ENCODE data around the gene GOLGA8Q. TPM values are rescaled to one million over a fixed set of nuclear protein-coding genes. Genes with fewer than 3 reads are reported as not detected.
"Not testable (repeated sequence)": the region's sequence is repeated elsewhere in the genome, so short reads cannot be mapped to it uniquely, and the experiment has no call there.

The GOLGA8Q gene, protein sequence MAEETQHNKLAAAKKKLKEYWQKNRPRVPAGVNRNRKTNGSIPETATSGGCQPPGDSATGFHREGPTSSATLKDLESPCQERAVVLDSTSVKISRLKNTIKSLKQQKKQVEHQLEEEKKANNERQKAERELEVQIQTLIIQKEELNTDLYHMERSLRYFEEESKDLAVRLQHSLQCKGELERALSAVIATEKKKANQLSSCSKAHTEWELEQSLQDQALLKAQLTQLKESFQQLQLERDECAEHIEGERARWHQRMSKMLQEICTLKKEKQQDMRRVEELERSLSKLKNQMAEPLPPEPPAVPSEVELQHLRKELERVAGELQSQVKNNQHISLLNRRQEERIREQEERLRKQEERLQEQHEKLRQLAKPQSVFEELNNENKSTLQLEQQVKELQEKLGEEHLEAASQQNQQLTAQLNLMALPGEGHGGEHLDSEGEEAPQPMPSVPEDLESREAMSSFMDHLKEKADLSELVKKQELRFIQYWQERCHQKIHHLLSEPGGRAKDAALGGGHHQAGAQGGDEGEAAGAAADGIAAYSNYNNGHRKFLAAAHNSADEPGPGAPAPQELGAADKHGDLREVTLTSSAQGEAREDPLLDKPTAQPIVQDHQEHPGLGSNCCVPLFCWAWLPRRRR
- total RNA-seq (5.5 TPM), polyA plus RNA-seq (1.2 TPM)

DNA sequence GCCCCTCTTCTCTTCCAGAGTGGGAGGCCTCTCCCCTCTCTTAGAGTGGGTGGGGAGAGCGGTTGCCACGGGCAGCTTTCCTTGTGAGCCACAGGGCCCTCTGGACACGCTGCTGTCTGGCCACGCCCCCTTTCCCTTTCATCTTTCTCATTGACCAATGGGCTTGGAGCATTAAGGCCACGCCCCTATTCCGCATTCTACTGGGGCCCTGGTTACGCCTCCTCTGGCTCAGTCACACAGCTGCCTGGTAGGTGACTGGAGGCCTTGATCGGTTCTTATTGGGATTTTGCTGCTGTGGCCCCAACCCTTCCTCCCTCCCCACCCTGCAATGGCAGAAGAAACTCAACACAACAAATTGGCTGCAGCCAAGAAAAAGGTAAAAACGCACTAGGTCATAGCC is at the start of gene GOLGA8Q:
Gene GOLGA8Q (plus strand): TSS at position 301 of the 400 bp plus-strand sequence. CDS start 28 bp downstream, at position 329.
- not testable (repeated sequence) for H3K27ac ChIP-seq (ENCODE audit: low read depth); DNase-seq (ENCODE audit: extremely low spot score); H3K4me3 ChIP-seq (ENCODE audit: low read depth, low read length); H3K4me1 ChIP-seq (ENCODE audit: insufficient read depth); H3K36me3 ChIP-seq (ENCODE audit: insufficient read depth)
- WGBS: no CpG with 5 or more reads among the region's 9 CpGs

DNA sequence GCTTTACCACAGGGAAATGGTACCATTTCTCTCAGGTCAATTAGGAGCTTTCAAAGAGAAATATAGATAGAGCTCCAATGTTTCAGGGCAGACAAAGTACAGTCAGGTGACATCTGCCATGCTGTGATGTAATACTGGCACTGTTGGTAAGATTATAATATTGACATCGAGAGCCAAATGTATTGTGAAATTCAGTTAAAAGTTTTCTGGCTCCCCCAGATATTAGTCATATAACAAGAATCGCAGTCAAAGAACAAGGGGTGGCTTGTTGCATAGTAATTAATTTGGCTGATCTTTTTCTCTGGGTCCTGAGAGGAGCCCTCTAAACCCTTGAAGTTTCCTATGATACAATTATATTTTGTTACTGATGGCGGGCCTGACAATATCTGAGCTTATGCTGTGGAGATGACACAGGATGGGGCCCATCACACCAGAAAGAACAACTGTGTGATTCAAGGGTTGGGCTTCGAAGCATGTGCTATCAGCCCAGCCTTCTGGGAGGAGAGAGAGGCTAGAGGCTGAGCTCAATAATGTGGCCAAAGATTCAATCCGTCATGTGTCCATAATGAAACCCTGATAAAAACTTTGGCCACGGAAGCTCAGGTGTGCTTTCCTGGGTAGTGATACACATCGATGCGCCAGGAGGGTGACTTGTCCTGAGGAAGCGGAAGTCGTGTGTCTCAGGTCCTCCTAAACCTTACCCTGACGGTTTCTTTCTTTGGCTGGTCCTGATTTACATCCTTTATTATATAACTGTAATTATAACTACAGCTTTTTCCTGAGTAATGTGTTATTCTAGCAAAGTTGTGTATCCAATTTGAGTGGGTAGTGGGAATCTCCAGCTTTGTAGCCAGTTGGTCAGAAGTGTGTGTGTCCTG is 48.7 kb upstream of the GOLGA8Q start:
- WGBS: 95% methylated on average over 6 of the region's 11 CpGs
- H3K27ac ChIP-seq (ENCODE audit: low read depth); H3K36me3 ChIP-seq (ENCODE audit: insufficient read depth); DNase-seq (ENCODE audit: extremely low spot score); H3K4me3 ChIP-seq (ENCODE audit: low read depth, low read length); H3K4me1 ChIP-seq (ENCODE audit: insufficient read depth): not testable (repeated sequence)

DNA sequence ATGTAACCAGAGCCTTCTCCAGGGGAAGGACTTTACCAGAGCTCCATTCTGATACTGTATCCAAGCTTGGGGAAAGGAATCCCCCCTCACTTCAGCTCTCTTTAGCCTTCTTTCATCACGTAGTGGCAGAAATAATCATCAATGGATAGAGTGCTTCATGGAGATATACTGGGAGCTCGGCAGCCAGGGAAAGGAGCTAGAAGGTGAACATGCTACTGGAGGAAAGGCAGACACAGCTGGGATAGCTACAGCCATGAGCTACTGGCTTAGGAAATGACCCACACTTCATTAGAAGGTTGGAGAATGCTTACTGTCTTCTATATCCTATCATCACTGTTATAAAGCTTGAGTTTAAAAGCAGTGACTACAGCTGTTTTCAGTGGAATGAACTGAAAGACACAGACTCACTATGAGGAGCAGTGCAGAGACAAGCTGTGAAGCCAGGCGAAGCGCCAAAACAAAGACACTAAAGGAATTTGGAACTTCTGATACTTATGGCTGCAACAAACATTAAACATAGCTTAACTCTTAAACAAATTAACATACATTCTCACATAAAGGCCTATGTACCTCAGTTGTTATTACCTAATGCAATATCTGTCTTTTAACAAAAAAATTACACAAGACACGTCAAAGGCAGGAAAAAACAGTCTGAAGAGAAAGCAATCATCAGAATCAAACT is 47.5 kb upstream of the GOLGA8Q start:
- not testable (repeated sequence) for H3K27ac ChIP-seq (ENCODE audit: low read depth); DNase-seq (ENCODE audit: extremely low spot score)

DNA sequence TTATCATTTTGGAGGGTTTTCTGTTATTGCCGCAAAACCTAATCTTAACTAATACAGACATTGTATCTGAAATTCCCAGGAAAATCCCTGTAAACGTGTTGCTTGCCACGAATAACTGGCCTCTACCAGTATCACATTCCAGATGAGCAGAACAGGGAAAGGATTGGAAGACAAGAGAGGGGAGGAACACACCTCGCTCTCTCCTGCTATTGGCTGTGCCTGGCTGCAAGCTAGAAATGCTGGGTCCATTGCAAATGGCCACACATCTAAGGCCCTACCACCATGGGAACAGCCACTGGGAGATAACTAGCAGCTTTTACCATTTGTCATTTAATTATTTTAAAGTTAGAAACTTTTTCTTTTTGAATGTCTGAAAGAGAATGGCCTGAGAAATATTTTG is 37.3 kb upstream of the GOLGA8Q start:
- H3K4me1 ChIP-seq (ENCODE audit: insufficient read depth); H3K27ac ChIP-seq (ENCODE audit: low read depth); H3K4me3 ChIP-seq (ENCODE audit: low read depth, low read length); DNase-seq (ENCODE audit: extremely low spot score); H3K36me3 ChIP-seq (ENCODE audit: insufficient read depth): not testable (repeated sequence)
- WGBS: no CpG with 5 or more reads among the region's 4 CpGs

More for the DNA sequence above, 47.5 kb upstream of the GOLGA8Q start:
- H3K4me3 ChIP-seq (ENCODE audit: low read depth, low read length); H3K4me1 ChIP-seq (ENCODE audit: insufficient read depth); H3K36me3 ChIP-seq (ENCODE audit: insufficient read depth): not testable (repeated sequence)
- WGBS: 40% methylated on average over 2 of the region's 5 CpGs

DNA sequence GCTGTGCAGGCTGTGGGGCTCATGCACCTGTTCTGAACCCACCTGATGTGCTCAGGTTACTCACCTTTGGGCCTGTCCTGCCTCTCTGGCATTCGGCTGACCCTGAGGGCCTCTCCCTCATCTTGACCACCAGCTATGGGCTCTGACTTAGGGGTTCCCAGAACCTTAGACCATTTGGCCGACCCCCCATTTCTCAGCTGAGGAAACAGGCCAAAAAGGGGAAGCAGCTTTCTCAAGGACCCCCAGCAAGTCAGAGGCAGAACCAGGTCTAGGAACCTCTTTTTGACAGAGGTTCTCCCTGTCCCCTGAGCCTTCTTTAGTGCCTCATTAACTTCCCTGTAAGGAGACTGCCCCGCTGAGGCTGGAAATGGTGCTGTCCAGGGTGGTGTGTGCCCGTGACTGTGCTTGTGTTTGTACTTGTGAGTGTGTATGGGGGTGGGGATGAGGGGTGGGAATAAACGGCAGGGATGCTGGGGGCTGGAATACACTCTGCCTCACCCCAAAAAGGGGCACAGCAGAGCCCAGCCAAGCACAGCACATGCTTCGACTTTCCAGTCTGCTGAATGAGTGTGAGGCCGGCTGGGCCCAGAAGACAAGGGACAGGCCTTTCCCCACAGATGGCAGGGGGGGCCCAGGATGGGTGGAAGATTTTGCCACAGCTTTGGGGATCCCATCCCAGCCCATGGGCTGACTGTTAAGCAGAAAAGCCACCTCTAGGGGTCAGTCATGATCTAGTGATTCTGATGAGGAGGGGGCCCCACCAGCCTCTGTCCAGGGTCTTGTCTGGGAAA is 28.2 kb upstream of the GOLGA8Q start:
- WGBS: 74% methylated on average over 4 of the region's 7 CpGs
- not testable (repeated sequence) for H3K27ac ChIP-seq (ENCODE audit: low read depth); DNase-seq (ENCODE audit: extremely low spot score)

DNA sequence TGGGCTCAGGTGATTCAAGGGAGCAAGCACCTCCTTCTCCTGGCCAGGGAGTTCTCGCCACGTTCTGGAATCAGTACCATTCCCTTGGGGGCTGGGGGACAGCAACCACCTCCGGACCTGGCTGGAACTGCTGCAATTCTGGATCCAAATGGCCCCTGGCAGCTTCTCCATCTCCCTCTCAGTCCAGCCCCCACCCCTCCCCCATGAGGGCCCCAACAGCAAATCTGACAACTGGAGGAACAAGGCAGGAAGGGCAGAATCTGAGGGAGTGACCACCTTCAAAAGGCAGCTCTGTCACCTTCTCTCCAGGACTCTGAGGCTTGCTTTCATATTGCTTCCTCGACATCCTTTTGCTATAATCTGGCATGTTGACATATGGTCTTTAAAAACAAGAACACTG is 25.9 kb upstream of the GOLGA8Q start:
- no CpG with 5 or more reads among the region's 4 CpGs for WGBS
- H3K4me3 ChIP-seq (ENCODE audit: low read depth, low read length); DNase-seq (ENCODE audit: extremely low spot score); H3K27ac ChIP-seq (ENCODE audit: low read depth); H3K36me3 ChIP-seq (ENCODE audit: insufficient read depth); H3K4me1 ChIP-seq (ENCODE audit: insufficient read depth): not testable (repeated sequence)

More for the DNA sequence above, 28.2 kb upstream of the GOLGA8Q start:
- H3K4me3 ChIP-seq (ENCODE audit: low read depth, low read length); H3K4me1 ChIP-seq (ENCODE audit: insufficient read depth); H3K36me3 ChIP-seq (ENCODE audit: insufficient read depth): not testable (repeated sequence)

DNA sequence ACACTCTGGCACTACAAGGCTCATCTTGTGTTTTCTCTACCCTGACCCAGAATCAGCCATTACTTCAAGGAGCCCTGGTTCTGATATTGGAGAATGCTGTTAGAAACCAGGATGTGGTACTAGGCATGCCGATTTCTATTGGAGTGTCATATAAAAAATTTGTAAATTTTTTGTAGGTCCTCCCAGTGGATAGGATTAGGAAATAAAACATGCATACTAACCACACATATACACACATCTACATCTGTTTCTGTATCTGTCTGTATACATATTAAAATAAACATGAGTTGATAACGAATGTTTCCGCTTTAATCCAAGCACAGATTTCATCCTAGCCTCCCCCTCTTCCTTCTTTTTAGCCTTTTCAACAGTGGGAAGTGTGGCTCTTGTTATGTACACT is 22.8 kb upstream of the GOLGA8Q start:
- not testable (repeated sequence) for H3K27ac ChIP-seq (ENCODE audit: low read depth); H3K4me1 ChIP-seq (ENCODE audit: insufficient read depth); H3K4me3 ChIP-seq (ENCODE audit: low read depth, low read length); H3K36me3 ChIP-seq (ENCODE audit: insufficient read depth); DNase-seq (ENCODE audit: extremely low spot score)
- WGBS: no CpG with 5 or more reads among the region's 3 CpGs

DNA sequence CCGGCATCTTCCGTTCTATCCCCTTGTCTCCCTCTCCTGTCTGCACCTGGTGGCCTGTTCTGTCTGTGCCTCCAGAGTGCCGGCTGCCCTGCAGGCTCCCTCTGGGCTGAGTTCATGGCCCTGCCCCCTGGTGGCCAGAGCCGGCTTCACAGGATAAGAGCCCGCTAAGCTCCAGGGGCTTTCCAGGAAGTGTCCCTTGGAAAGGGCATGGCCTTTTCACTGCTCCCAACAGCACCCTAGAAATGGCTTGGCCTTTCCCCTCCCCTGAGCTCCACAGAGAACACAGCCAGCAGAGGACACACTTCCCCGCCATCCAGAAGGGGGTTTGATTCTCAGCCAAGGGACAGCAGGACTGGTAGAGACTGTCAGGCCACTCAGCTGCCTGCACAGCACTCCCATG is 15.1 kb downstream of the GOLGA8Q start:
- not testable (repeated sequence) for DNase-seq (ENCODE audit: extremely low spot score); H3K4me1 ChIP-seq (ENCODE audit: insufficient read depth); H3K27ac ChIP-seq (ENCODE audit: low read depth); H3K36me3 ChIP-seq (ENCODE audit: insufficient read depth); H3K4me3 ChIP-seq (ENCODE audit: low read depth, low read length)
- no CpG with 5 or more reads among the region's 6 CpGs for WGBS

DNA sequence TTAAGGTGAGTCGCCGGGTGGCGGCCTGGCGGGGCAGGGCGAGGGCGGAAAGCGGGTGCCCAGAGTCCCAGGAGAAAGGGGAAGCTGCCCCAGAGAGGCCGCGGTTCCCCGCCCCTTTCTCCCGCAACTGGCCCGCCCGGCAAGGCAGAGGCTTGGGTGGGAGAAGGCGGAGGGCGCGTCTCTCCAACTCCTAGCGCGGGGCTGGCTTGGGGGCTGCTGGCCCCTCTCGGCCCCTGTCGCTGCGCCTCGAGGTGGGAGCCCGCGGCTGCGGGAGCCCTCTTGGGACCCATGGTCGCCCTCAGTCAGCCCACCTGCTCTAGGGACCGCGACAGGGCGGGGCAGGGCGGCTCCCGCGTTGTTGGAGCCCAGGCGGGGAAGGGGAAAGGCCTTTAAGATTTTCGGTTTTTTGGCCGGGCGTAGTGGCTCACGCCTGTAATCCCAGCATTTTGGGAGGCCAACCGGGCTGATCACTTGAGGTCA is 21.2 kb downstream of the GOLGA8Q start:
- no CpG with 5 or more reads among the region's 38 CpGs for WGBS
- H3K4me3 ChIP-seq (ENCODE audit: low read depth, low read length); H3K27ac ChIP-seq (ENCODE audit: low read depth); H3K4me1 ChIP-seq (ENCODE audit: insufficient read depth); DNase-seq (ENCODE audit: extremely low spot score); H3K36me3 ChIP-seq (ENCODE audit: insufficient read depth): not testable (repeated sequence)

DNA sequence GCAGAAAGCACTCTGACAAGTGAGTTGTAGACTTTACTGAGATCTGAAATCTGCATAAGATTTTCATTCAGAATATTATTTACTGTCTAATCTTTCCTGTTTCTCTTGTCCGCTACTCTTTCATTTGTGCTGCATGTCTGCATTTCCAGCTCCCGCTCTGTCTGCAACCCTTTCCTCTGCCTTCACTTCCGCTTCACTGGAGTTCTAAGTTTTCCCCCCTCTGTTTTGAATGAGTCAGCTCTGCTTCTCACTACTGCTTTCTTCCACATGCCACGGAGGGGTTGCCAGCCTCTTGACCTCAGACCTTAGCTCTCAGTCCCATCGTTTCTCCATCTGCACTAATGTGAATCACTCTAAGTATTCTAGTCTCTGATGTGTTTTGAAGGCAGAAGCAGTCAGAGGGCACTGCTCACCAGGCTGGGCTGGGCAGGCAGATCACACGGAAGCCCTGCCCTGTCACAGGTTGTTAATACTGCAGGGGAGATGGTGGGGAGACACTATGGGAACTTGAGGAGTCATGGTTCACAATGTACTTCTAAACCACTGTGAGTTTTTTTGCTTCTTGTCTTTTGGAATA is 27.6 kb downstream of the GOLGA8Q start:
- H3K27ac ChIP-seq (ENCODE audit: low read depth); H3K4me3 ChIP-seq (ENCODE audit: low read depth, low read length); H3K4me1 ChIP-seq (ENCODE audit: insufficient read depth); H3K36me3 ChIP-seq (ENCODE audit: insufficient read depth); DNase-seq (ENCODE audit: extremely low spot score): not testable (repeated sequence)
- no CpG with 5 or more reads among the region's 6 CpGs for WGBS

DNA sequence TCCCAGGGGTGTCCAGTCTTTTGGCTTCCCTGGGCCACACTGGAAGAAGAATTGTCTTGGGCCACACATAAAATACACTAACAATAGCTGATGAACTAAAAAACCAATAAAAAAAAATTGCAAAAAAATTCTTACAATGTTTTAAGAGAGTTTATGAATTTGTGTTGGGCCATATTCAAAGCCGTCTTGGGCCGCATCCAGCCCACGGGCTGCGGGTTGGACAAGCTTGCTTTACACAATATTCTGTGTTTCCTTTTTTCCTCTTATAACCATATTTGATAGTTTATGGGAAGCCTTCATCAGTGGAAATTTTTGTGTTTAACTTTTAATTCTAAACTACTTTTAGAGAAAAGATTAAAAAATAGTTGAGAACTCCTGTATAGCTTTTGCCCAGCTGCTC is 28.9 kb downstream of the GOLGA8Q start:
- DNase-seq (ENCODE audit: extremely low spot score); H3K4me1 ChIP-seq (ENCODE audit: insufficient read depth); H3K4me3 ChIP-seq (ENCODE audit: low read depth, low read length); H3K36me3 ChIP-seq (ENCODE audit: insufficient read depth); H3K27ac ChIP-seq (ENCODE audit: low read depth): not testable (repeated sequence)
- no CpG with 5 or more reads among the region's 4 CpGs for WGBS

DNA sequence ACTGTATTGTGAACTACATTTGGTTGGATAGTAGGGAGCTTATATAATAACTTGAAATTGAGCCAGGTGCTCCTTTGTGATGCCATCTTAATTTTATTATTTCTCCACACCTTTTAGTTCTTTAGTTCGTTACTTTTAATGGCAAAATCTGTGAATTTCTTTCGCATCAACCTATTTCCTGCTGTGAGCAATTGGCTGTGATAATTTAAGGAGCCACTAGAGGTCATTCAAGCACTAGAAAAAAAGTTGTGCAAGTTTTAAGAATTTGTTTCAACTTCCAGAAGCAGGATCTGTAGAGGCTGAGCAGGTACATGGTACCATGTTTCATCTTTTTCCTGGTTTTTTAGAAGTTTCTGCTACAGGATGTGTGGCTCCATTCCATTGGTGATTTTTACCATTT is 47.1 kb downstream of the GOLGA8Q start:
- 19% methylated on average over 2 of the region's 2 CpGs for WGBS

More for the DNA sequence above, 47.1 kb downstream of the GOLGA8Q start:
- H3K4me3 ChIP-seq (ENCODE audit: low read depth, low read length); H3K36me3 ChIP-seq (ENCODE audit: insufficient read depth); H3K27ac ChIP-seq (ENCODE audit: low read depth); DNase-seq (ENCODE audit: extremely low spot score); H3K4me1 ChIP-seq (ENCODE audit: insufficient read depth): not testable (repeated sequence)

Measured in urinary bladder (tissue), 4 donors.